NCI-H748 treated with DMSO at 0.1 percent for 48 hours (cell line): Measurements from ENCODE around the gene GSTM4.
"Not testable (repeated sequence)": the region's sequence is repeated elsewhere in the genome, so short reads cannot be mapped to it uniquely, and the experiment has no call there.

Experiments used
- DNase-seq: peaks from one replicate; lab custom pipeline; 2025; lab: John Stamatoyannopoulos, UW

Gene GSTM4

GRCh38 chr1:109637446-109637845 is 18.5 kb upstream of the GSTM4 start:
- no peak for DNase-seq

- DNase-seq, result no peak
Measured at GRCh38 chr1:109639063-109639840, 16.6 kb upstream of the GSTM4 start.

GRCh38 chr1:109639841-109640184 is 16.1 kb upstream of the GSTM4 start:
- DNase-seq, result no peak

GRCh38 chr1:109640285-109640865 is 15.5 kb upstream of the GSTM4 start:
- peak; percentile 9 for DNase-seq

GRCh38 chr1:109641078-109641740 is 14.7 kb upstream of the GSTM4 start:
- DNase-seq, result no peak

DNA sequence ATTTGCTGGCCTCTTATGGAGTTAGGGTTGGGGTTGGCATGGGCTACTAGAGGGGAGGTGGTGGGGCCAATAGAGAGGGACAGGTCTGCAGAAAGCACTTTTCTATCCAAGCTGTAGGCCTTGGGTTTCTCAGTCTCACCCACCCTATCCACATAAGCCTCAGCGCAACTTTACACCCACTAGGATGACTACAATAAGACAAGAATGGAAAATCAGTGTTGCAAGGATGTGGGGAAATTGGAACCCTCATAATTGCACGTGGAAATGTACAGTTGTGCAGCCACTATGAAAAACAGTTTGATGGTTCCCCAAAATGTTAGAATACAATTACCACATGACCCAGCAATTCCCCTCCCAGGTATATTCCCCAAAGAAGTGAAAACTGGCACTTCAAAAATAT is 14.0 kb upstream of the GSTM4 start:
- no peak for DNase-seq

DNA sequence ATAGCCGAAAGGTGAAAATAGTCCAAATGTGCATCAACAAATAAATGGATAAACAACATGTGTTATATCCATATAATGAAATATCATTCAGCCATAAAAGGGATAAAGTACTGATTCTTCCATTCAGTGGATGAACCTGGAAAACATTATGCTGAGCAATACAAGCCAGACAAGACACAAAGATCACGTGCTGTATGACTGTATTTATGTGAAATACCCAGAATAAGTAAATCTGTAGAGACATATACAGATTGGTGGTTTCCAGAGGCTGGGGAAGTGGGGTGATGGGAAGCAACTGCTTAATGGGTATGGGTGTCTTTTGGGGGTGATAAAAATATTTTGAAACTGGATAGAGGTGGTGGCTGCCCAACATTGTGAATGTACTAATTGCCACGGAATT is 13.3 kb upstream of the GSTM4 start:
- no peak for DNase-seq

DNA sequence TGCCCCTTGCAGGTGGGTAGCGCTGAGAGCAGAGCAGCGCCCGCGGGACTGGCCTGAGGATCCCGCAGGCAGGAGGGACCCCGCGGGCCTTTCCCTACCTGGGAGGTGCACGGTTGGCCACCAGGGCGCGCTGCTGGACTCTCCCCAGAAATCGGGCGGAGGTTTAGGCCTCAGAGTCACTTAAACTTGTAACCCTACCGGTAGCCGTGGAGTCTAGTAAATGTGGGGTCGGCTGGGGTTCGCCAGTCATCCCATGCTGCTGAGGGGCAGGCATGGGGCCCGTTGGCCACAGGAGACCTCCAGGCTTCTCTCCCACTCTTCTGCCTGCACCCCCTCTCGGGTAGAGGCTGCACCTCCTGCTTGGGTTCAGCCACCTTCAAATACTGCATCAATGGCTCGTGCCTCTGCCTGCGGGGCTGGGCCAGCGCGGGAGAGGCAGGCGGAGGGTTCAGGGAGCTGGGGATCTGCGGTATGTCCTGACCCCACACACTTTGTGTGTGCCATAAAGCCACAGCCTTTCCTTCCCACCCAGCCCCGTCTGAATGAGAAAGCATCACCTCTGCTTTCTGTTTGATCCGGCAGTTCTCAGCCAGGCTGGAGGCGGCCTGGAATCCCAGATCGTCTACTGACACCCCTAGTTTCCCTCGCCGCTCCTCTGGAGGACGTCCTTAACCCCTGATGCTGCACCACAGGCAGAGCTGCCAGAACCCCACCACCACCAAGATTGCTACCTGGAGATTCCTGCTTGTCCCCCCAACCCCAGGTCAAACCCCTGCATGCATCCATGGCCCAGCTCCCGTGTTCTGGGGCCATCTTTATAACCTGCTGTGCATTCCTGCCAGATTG is 12.3 kb upstream of the GSTM4 start:
- DNase-seq, result peak; percentile 63

DNA sequence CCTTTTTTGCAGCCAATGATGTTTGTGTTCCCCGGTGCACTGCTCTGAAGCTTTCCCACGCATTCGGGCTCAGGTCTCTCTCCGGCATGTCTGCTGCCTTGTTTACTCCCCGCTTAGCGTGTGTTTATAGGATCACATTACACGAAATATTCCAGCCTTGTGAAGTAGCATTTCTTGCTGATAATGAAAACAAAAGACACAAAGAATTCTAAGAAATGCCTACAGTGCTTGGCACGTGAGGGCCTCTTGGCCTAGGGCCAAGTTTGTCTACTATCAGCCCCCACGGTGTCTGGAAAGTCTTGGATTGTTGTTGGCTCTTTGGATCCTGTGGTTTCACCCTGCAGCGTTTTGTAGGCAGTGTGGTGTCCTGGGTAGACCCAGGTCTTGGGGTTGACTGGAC is 11.2 kb upstream of the GSTM4 start:
- DNase-seq, result no peak

- DNase-seq, result no peak
Measured at GRCh38 chr1:109649491-109649914, 6.4 kb upstream of the GSTM4 start.

DNA sequence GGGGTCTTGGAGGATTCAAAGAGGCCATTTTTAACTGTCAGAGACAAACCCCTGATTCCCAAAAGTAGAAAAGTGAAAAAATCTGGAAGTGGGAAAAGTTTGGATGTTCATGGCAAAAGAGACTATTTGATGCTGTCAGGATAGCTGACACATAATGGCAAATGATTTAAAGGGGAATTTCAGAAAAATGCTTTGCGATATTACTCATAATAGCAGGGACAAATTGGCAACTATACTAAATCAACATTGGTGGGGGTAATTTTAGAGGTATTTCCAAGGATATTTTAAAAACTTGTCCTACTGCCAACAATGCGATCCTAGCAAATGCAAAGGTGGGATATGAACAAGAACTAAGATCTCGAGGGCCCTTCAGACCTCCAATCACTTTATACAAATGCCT is 5.3 kb upstream of the GSTM4 start:
- no peak for DNase-seq

- no peak for DNase-seq
Measured at GRCh38 chr1:109652402-109652801, 3.5 kb upstream of the GSTM4 start.

DNA sequence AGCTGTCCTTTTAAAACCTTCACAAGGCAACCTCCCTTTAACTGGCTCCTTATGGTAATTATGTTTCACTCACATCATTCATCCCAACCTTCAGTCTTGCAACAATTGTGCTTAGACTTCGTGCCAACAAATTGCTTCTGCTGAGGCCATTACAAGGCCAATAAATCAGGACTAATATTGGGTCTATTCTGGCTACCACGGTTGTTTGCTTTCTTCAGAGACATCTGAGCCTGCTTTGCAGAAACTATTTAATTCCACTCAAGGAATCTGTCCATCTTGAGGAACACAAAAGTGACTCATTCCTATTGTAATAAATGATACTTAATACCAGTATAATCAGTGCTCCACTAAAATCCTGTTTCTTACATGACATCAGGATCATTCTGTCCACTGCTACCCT is 2.6 kb upstream of the GSTM4 start:
- DNase-seq, result no peak

DNA sequence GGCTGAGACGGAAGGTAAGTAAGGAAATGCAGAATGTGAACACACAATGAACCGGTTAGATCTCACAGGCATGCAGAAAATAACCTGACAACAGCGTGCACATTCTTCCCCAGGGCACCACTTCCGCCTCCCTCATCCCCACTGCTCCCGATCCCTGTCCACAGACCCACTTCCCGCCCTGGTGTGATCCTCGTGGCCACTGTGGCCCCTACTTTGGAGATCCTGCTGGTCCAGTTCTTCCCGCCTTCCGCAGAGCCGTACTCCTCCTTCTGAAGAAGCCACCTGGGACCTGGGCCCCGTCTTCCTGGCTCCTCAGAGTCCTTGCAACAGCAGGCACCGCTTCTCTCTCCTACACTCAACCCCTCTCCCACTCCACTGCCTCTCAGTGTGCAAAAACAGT is 1.4 kb upstream of the GSTM4 start:
- no peak for DNase-seq

DNA sequence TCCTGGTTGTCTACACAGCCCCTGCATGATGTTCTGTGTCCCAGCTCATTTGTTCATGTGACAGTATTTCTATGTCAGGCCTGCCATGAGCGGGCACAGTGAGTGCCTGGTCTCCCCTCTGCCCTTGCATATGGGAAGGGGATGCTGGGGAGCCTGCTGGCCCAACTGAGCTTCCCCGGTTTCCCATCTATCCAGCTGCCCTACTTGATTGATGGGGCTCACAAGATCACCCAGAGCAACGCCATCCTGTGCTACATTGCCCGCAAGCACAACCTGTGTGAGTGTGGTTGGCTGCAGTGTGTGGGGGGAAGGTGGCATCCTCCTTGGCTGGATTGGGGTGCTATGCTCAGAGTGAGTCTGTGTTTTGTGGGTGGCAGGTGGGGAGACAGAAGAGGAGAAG is 1.5 kb downstream of the GSTM4 start:
- no peak for DNase-seq

GRCh38 chr1:109657970-109658369 is 2.1 kb downstream of the GSTM4 start:
- no peak for DNase-seq

DNA sequence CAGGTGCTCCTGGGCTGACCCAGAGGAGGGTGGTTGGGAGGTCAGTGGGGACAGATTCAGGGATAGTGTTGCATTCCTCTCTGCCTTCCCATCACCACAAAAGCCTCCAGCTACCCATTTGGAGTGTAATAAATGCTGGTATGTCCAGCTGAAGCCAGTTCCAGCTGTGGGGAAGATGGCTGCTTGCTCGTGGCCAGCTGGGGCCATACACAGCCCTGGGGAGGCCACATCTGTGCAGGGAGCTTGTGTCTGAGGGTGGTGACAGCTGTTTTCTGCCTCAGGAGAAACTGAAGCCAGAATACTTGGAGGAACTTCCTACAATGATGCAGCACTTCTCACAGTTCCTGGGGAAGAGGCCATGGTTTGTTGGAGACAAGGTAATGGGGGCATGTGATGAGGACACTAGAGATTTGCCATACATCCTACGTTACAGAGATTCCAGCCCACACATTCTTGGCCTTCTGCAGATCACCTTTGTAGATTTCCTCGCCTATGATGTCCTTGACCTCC is 2.7 kb downstream of the GSTM4 start:
- DNase-seq, result no peak

GRCh38 chr1:109659145-109659544 is 3.2 kb downstream of the GSTM4 start:
- DNase-seq, result no peak

DNA sequence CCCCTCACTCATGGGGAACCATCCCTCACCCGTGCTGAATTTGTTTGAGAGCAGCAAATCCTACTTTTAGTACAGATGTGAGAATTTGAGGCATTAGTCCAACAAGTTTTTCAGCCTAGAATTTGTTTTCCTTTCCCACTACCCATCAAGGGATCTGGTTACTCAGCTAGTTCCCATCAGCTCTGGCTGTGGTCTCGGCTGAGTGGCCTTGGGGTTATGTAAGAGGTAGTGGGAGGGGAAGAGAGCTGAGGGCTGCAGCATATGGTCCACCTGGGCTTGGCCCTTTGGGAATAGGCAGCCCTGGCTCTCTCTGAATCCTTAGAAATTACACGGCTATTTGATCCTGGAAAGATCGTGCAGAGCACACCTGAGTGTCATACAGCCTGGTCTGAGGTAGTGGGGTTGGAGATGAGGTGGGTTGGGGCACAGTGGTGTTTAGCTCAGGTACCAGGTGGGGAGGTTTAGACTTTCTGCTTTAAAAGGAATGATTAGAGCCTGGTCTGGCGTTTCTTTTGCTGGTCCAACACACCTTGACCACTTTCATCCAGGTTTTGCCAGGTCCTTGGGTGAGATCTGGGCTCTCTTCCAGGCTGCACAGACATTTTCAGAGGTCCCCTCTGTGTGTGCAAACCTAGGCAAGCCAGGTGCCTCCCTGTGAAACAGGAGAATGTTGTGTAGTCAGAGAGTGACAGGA is 4.2 kb downstream of the GSTM4 start:
- DNase-seq, result no peak

GRCh38 chr1:109660691-109661026 is 4.8 kb downstream of the GSTM4 start:
- not testable (repeated sequence) for DNase-seq

DNA sequence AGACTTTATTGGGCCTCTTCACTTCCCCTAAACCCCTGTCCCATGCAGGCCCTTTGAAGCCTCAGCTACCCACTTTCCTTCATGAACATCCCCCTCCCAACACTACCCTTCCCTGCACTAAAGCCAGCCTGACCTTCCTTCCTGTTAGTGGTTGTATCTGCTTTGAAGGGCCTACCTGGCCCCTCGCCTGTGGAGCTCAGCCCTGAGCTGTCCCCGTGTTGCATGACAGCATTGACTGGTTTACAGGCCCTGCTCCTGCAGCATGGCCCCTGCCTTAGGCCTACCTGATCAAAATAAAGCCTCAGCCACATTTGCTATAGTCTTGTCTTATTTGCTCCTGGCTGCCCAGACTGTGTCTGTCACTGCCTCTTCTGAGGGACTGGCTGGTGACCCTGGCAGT is 5.5 kb downstream of the GSTM4 start:
- DNase-seq, result no peak

GRCh38 chr1:109664671-109665070 is 8.8 kb downstream of the GSTM4 start:
- DNase-seq, result no peak
